ENCODE measurements around the gene GLUL. TPM values are rescaled to one million over a fixed set of nuclear protein-coding genes. Genes with fewer than 3 reads are reported as not detected.

The GLUL gene
- total RNA-seq (2013) = 802 TPM
- polyA plus RNA-seq (1,000 to 10,000 TPM in 1 of 3 donors, 100 to 1,000 TPM in 2; 506 to 1,423 (median 523) TPM), polyA minus RNA-seq (712 and 945 TPM in 2 replicates), total RNA-seq (207 to 1,323 (median 930) reads per million in 11 experiments)

- H3K9me3 Mint-ChIP-seq = peaks cover 0 to 5% (median 0%) of the 10 kb centered on the region in 7 donors
- peaks cover 53% of the 10 kb centered on the region for H3K79me2 ChIP-seq (ENCODE audit: insufficient read depth, low read length)
- no peaks in the 10 kb centered on the region for H3K27me3 ChIP-seq (ENCODE audit: control insufficient read depth in 2 of 2, insufficient read depth in 2 of 2, low read length in 2 of 2)
- peak within 1 kb of the TSS; percentile 91 to 98 (median 95) for H3K27ac Mint-ChIP-seq
- peak; percentile 82 to 85 (median 83) for DNase-seq
- peaks cover 70% of the 10 kb centered on the region for H3K4me1 Mint-ChIP-seq
- peak within 1 kb of the TSS; percentile 89 for H3K4me2 ChIP-seq (replicated peaks; ENCODE audit: extremely low read depth, low read length, poor library complexity, severe bottlenecking)
- H3K9ac ChIP-seq (ENCODE audit: insufficient read depth, low read length, poor library complexity, severe bottlenecking) = peak within 1 kb of the TSS; percentile 81
- H3K36me3 ChIP-seq (replicated peaks in 1 of 2; ENCODE audit: control insufficient read depth in 1 of 2, insufficient read depth in 2 of 2, low read length in 2 of 2) = peaks cover 23 to 25% of the 10 kb centered on the region in 2 donors
- intact Hi-C loops (cut with micrococcal nuclease) = loop anchor here (2.0 to 10.0 kb wide), 4 partner anchors 129 to 393 kb away; partner anchors contain the start of genes NPL (in 1 of the 2) and RNASEL (in 1 of the 2)
- WGBS (ENCODE audit: insufficient coverage) = under 1% methylated on average over 63 of the region's 70 CpGs
- H3K27me3 Mint-ChIP-seq (ENCODE audit: low read depth in 3 of 3) = peaks cover 0 to 3% (median 0%) of the 10 kb centered on the region in 3 donors
- H3K27ac ChIP-seq (ENCODE audit: low read depth in 1 of 2, low read length in 2 of 2) = peak within 1 kb of the TSS; percentile 77 to 79
- H3K4me3 ChIP-seq (replicated peaks in 1 of 3; ENCODE audit: low read depth in 2 of 3, low read length in 3 of 3) = peak within 1 kb of the TSS; percentile 75 to 97 (median 96)
- peaks cover 48 to 57% of the 10 kb centered on the region in 2 donors for H3K4me1 ChIP-seq (ENCODE audit: control insufficient read depth in 1 of 2, insufficient read depth in 2 of 2, low read length in 2 of 2)
- H3K4me3 Mint-ChIP-seq = peak within 1 kb of the TSS; percentile 100
- peaks cover 49% of the 10 kb centered on the region for H4K20me1 ChIP-seq (ENCODE audit: insufficient read depth, low read length)
- TF ChIP-seq CTCF (IDR thresholded peaks at IDR 0.05) = no peak
- peak within 1 kb of the TSS; percentile 75 for H2AFZ ChIP-seq (ENCODE audit: insufficient read depth, low read depth, low read length, poor library complexity, severe bottlenecking)
- H3K36me3 Mint-ChIP-seq = peaks cover 37 to 41% of the 10 kb centered on the region in 2 donors
- no peaks in the 10 kb centered on the region for H3K9me3 ChIP-seq (replicated peaks in 1 of 2; ENCODE audit: control insufficient read depth in 1 of 2, insufficient read depth in 1 of 2, low read length in 2 of 2)
These were observed at the start of gene GLUL for GRCh38 chr1:182391362-182392049. GLUL (minus strand) TSS chr1:182391790; CDS start chr1:182388737, 3,053 bp downstream.

- H2AFZ ChIP-seq (ENCODE audit: insufficient read depth, low read depth, low read length, poor library complexity, severe bottlenecking) = no peak overlapping the region
- H3K4me3 Mint-ChIP-seq = no peak overlapping the region
- H3K9ac ChIP-seq (ENCODE audit: insufficient read depth, low read length, poor library complexity, severe bottlenecking) = no peak overlapping the region
- H3K4me3 ChIP-seq (replicated peaks in 1 of 3; ENCODE audit: low read depth in 2 of 3, low read length in 3 of 3) = no peak overlapping the region
- H3K79me2 ChIP-seq (ENCODE audit: insufficient read depth, low read length) = no peaks in the 10 kb centered on the region
- H3K36me3 Mint-ChIP-seq = no peaks in the 10 kb centered on the region
- peaks cover 2 to 3% (median 2%) of the 10 kb centered on the region in 3 donors for H3K27me3 Mint-ChIP-seq (ENCODE audit: low read depth in 3 of 3)
- no peaks in the 10 kb centered on the region for H3K27me3 ChIP-seq (ENCODE audit: control insufficient read depth in 2 of 2, insufficient read depth in 2 of 2, low read length in 2 of 2)
- no peaks in the 10 kb centered on the region for H4K20me1 ChIP-seq (ENCODE audit: insufficient read depth, low read length)
- H3K4me2 ChIP-seq (replicated peaks; ENCODE audit: extremely low read depth, low read length, poor library complexity, severe bottlenecking) = no peak overlapping the region
- H3K27ac ChIP-seq (ENCODE audit: low read depth in 1 of 2, low read length in 2 of 2) = no peak overlapping the region
- no peaks in the 10 kb centered on the region for H3K4me1 ChIP-seq (ENCODE audit: control insufficient read depth in 1 of 2, insufficient read depth in 2 of 2, low read length in 2 of 2)
- WGBS (ENCODE audit: insufficient coverage) = no CpG with 5 or more reads among the region's 1 CpG
- peaks cover 10% of the 10 kb centered on the region in 2 donors for H3K9me3 ChIP-seq (replicated peaks in 1 of 2; ENCODE audit: control insufficient read depth in 1 of 2, insufficient read depth in 1 of 2, low read length in 2 of 2)
- TF ChIP-seq CTCF (IDR thresholded peaks at IDR 0.05) = no peak
- H3K9me3 Mint-ChIP-seq = peaks cover 8 to 16% (median 12%) of the 10 kb centered on the region in 7 donors
- DNase-seq = no peak
- H3K36me3 ChIP-seq (replicated peaks in 1 of 2; ENCODE audit: control insufficient read depth in 1 of 2, insufficient read depth in 2 of 2, low read length in 2 of 2) = no peaks in the 10 kb centered on the region
- peak overlapping the region in 1 of 7 donors; percentile 1 for H3K27ac Mint-ChIP-seq
- H3K4me1 Mint-ChIP-seq = no peaks in the 10 kb centered on the region
- intact Hi-C loops (cut with micrococcal nuclease) = no loop called here
These were observed 46.7 kb upstream of the GLUL start for GRCh38 chr1:182438326-182438725.

Measured in CD14-positive monocyte (primary cell).